Adrenal gland (tissue), 12 donors: Measurements from ENCODE around the gene PPP1R14C. TPM values are rescaled to one million over a fixed set of nuclear protein-coding genes. Genes with fewer than 3 reads are reported as not detected.

Experiments
- DNase-seq, 7 donors: peaks; one replicate each; pipeline ENCODE4 v3.0.0-alpha.2; 2019 to 2020
- H3K27ac ChIP-seq, 5 donors: fragments of 200-600 bp; sonication (generic) in 4 of 5; 1 replicate in 3 of 5; 2 replicates in 2 of 5; pipeline versions ENCODE4 v1.5.1 to v1.8.0; 2016 to 2020; ENCODE audit warnings: mild to moderate bottlenecking in 1 of 5
- H3K27me3 ChIP-seq: fragments of 200-600 bp; 2 replicates; pipeline ENCODE4 v1.8.0; 2021
- H3K36me3 ChIP-seq, 2 donors: fragments of 200-600 bp; replicated peaks in 1 of 2; 1 replicate in 1 of 2; 2 replicates in 1 of 2; pipeline versions ENCODE4 v1.5.1 to v1.8.0; 2018 to 2022
- H3K4me1 ChIP-seq, 2 donors: fragments of 200-600 bp; replicated peaks in 1 of 2; 1 replicate in 1 of 2; 2 replicates in 1 of 2; pipeline versions ENCODE4 v1.5.1 to v1.8.0; 2018 to 2021
- H3K4me3 ChIP-seq, 4 donors: fragments of 200-600 bp; sonication (generic) in 3 of 4; one replicate each; pipeline ENCODE4 v1.5.1; 2016 to 2018
- H3K9me3 ChIP-seq, 3 donors: fragments of 200-600 bp; sonication (generic) in 1 of 3; replicated peaks in 1 of 3; 1 replicate in 2 of 3; 2 replicates in 1 of 3; pipeline versions ENCODE4 v1.5.1 to v1.8.0; 2016 to 2021
- CTCF ChIP-seq, 6 experiments: fragments of 450-650 bp in 4 of 6; fragments of 200-600 bp in 2 of 6; sonication (generic) in 1 of 6; IDR thresholded peaks; 1 replicate in 5 of 6; 2 replicates in 1 of 6; pipeline versions ENCODE4 v1.5.1 to v1.8.0; 2016 to 2021; ENCODE audit warnings: antibody characterized with exemption in 6 of 6, mild to moderate bottlenecking in 2 of 6, moderate library complexity in 1 of 6
- POLR2A ChIP-seq, 2 donors: fragments of 450-650 bp; IDR thresholded peaks; one replicate each; pipeline ENCODE4 v1.6.1; 2017; ENCODE audit warnings: antibody characterized with exemption in 2 of 2, mild to moderate bottlenecking in 2 of 2, moderate library complexity in 1 of 2
- WGBS, 4 donors: extraction: QIAGEN DNeasy Blood & Tissue Kit in 2 of 4; methylation state at CpG; one replicate each; pipeline versions ENCODE4 v1.1.5 to v1.1.7; 2013 to 2017; 5-methylcytosine and 5-hydroxymethylcytosine counted together
- intact Hi-C, 2 donors: fragments of 100-400 bp; cut with DNase I; formaldehyde crosslinking; loops; one replicate each; pipeline versions ENCODE4 v1.14.1 to v1.15.0; 2022 to 2023
- polyA plus RNA-seq, 3 donors: library from polyadenylated mRNA; stranded (reverse); fragments of 200-250 nt in 2 of 3; fragments of 350-450 nt in 1 of 3; fragmentation: Illumina TruSeq in 1 of 3; extraction: RNeasy Lipid Tissue Mini Kit (QIAGEN cat#74804) in 1 of 3; gene quantifications; one replicate each; pipeline ENCODE4 v1.2.3, GENCODE V29; 2013 to 2014
- total RNA-seq, 9 donors: library from RNA; depleted of rRNA in 4 of 9; stranded (reverse); fragments of >200 nt in 4 of 9; fragments of 120-200 nt in 1 of 9; fragmentation: NEBNext Ultra II Directional in 1 of 9; extraction: Animal tissue kit (Norgen Biotek cat#: 25700) in 1 of 9; gene quantifications; one replicate each; pipeline versions ENCODE4 v1.1.0 to v1.2.4, GENCODE V29; 2013 to 2023
- donor health status: healthy with polysubstance abuse.
- donor health status: Bipolar disorder and iron deficiency.
- donor health status: DM: yes; HTN: yes; CAD: no.
- donor health status: DM: no; HTN: no; CAD: no.
- donor health status: DM: no; HTN: no; CAD: no.
- donor health status: DM: yes; HTN: yes; CAD: no.

Gene PPP1R14C
- total and polyA plus RNA-seq, 12 donors, result 0.11 to 0.46 (median 0.17) TPM; not detected in 5

GRCh38 chr6:150203378-150203777 is 60.5 kb downstream of the PPP1R14C start:
- Histone ChIP-seq H3K9me3 (no peaks in the 10 kb centered on the region), H3K27me3 (no peaks in the 10 kb centered on the region), H3K4me1 (no peaks in the 10 kb centered on the region), H3K27ac (no peak overlapping the region), H3K4me3 (no peak overlapping the region), H3K36me3 (no peaks in the 10 kb centered on the region)
- TF ChIP-seq CTCF (IDR thresholded peaks at IDR 0.05) (no peak), POLR2A (IDR thresholded peaks at IDR 0.05) (no peak)
- 89 to 95% (median 92%) methylated on average over 12 of the region's 12 CpGs for WGBS, 4 donors
- DNase-seq, result no peak
- intact Hi-C loops, result no loop called here

- Histone ChIP-seq H3K4me1 (no peaks in the 10 kb centered on the region), H3K4me3 (no peak overlapping the region), H3K27me3 (no peaks in the 10 kb centered on the region), H3K9me3 (no peaks in the 10 kb centered on the region), H3K27ac (no peak overlapping the region), H3K36me3 (no peaks in the 10 kb centered on the region)
- no peak for DNase-seq
- 83 to 93% (median 86%) methylated on average over 22 of the region's 22 CpGs for WGBS, 4 donors
- intact Hi-C loops, result no loop called here
- TF ChIP-seq CTCF (IDR thresholded peaks at IDR 0.05), result no peak
- no peak for TF ChIP-seq POLR2A (IDR thresholded peaks at IDR 0.05)
Observed at GRCh38 chr6:150203871-150204545, 61.2 kb downstream of the PPP1R14C start.

GRCh38 chr6:150204705-150205472 is 62.0 kb downstream of the PPP1R14C start:
- intact Hi-C loops, result no loop called here
- Histone ChIP-seq H3K4me1 (no peaks in the 10 kb centered on the region), H3K27ac (no peak overlapping the region), H3K4me3 (no peak overlapping the region), H3K27me3 (no peaks in the 10 kb centered on the region), H3K36me3 (no peaks in the 10 kb centered on the region), H3K9me3 (no peaks in the 10 kb centered on the region)
- 57 to 70% (median 59%) methylated on average over 7 to 9 of the region's 9 CpGs for whole genome bisulfite sequencing, 4 donors
- TF ChIP-seq CTCF (IDR thresholded peaks at IDR 0.05) (no peak), POLR2A (IDR thresholded peaks at IDR 0.05) (no peak)
- no peak for DNase-seq

- no peak for TF ChIP-seq POLR2A (IDR thresholded peaks at IDR 0.05)
- no peak for TF ChIP-seq CTCF (IDR thresholded peaks at IDR 0.05)
- no peaks in the 10 kb centered on the region for H3K4me1 ChIP-seq
- intact Hi-C loops, result no loop called here
- no peak for DNase-seq
- H3K9me3 ChIP-seq, result no peaks in the 10 kb centered on the region
- no peaks in the 10 kb centered on the region for H3K27me3 ChIP-seq
- no peak overlapping the region for H3K27ac ChIP-seq
- H3K4me3 ChIP-seq, result no peak overlapping the region
- WGBS, 4 donors, result 86 to 94% (median 90%) methylated on average over 7 of the region's 7 CpGs
- no peaks in the 10 kb centered on the region for H3K36me3 ChIP-seq
Observed at GRCh38 chr6:150207931-150208570, 65.2 kb downstream of the PPP1R14C start.
